Measurements from ENCODE around the gene SLC22A2. TPM values are rescaled to one million over a fixed set of nuclear protein-coding genes. Genes with fewer than 3 reads are reported as not detected.

The SLC22A2 gene
- total and polyA plus RNA-seq, 2 of the 13 experiments (the other 11 are each of a cell fraction or from before 2014, with no cell fraction given), result not detected

DNA sequence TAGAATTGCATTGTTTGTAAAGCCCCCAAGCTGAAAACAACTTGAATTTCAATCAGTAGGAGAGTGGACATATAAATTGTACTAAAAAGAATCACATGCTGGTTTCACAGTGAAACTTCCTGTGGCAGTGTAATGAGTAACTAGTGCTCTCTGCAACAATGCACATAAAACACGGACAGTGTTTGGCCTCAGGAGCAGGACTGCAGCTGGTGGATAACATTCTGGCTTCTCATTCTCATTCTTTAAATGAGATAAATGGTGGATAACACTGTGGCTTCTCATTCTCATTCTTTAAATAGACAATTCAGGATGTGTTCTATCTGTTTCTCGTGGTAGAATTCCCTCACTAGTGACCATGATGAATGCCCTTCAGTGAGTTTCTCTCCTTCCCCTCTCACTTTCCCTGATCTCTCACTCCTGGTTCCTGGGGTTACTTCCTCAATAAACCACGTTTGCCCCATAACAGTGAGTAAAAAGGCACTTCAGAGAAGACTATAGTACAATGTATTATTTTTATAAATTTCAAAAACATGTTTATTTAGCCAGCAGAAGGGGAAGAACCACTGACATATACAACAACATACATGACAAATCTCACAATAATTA lies 59.9 kb downstream of the SLC22A2 start:
- H3K4me2 ChIP-seq (ENCODE audit: low read depth, low read length), result peak overlapping the region; percentile 63
- H2AFZ ChIP-seq (ENCODE audit: low read length), result peak overlapping the region; percentile 82
- peak; percentile 14 for DNase-seq (ENCODE audit: low spot score)
- no peak for TF ChIP-seq REPIN1 (CRISPR knock-in tag; IDR thresholded peaks at IDR 0.05; ENCODE audit: borderline replicate concordance, low read depth)
- TF ChIP-seq, protein P1, sequence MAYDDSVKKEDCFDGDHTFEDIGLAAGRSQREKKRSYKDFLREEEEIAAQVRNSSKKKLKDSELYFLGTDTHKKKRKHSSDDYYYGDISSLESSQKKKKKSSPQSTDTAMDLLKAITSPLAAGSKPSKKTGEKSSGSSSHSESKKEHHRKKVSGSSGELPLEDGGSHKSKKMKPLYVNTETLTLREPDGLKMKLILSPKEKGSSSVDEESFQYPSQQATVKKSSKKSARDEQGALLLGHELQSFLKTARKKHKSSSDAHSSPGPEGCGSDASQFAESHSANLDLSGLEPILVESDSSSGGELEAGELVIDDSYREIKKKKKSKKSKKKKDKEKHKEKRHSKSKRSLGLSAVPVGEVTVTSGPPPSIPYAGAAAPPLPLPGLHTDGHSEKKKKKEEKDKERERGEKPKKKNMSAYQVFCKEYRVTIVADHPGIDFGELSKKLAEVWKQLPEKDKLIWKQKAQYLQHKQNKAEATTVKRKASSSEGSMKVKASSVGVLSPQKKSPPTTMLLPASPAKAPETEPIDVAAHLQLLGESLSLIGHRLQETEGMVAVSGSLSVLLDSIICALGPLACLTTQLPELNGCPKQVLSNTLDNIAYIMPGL (CRISPR knock-in tag; IDR thresholded peaks at IDR 0.05; ENCODE audit: borderline replicate concordance in 1 of 2, low read depth in 1 of 2), result no peak
- TF ChIP-seq, protein P2, sequence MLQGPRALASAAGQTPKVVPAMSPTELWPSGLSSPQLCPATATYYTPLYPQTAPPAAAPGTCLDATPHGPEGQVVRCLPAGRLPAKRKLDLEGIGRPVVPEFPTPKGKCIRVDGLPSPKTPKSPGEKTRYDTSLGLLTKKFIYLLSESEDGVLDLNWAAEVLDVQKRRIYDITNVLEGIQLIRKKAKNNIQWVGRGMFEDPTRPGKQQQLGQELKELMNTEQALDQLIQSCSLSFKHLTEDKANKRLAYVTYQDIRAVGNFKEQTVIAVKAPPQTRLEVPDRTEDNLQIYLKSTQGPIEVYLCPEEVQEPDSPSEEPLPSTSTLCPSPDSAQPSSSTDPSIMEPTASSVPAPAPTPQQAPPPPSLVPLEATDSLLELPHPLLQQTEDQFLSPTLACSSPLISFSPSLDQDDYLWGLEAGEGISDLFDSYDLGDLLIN (CRISPR knock-in tag; IDR thresholded peaks at IDR 0.05; ENCODE audit: borderline replicate concordance), result no peak
- TF ChIP-seq ZFP36 (IDR thresholded peaks at IDR 0.05; ENCODE audit: borderline replicate concordance, low read depth, low read length, partially characterized antibody), result no peak
- TF ChIP-seq, protein P3, sequence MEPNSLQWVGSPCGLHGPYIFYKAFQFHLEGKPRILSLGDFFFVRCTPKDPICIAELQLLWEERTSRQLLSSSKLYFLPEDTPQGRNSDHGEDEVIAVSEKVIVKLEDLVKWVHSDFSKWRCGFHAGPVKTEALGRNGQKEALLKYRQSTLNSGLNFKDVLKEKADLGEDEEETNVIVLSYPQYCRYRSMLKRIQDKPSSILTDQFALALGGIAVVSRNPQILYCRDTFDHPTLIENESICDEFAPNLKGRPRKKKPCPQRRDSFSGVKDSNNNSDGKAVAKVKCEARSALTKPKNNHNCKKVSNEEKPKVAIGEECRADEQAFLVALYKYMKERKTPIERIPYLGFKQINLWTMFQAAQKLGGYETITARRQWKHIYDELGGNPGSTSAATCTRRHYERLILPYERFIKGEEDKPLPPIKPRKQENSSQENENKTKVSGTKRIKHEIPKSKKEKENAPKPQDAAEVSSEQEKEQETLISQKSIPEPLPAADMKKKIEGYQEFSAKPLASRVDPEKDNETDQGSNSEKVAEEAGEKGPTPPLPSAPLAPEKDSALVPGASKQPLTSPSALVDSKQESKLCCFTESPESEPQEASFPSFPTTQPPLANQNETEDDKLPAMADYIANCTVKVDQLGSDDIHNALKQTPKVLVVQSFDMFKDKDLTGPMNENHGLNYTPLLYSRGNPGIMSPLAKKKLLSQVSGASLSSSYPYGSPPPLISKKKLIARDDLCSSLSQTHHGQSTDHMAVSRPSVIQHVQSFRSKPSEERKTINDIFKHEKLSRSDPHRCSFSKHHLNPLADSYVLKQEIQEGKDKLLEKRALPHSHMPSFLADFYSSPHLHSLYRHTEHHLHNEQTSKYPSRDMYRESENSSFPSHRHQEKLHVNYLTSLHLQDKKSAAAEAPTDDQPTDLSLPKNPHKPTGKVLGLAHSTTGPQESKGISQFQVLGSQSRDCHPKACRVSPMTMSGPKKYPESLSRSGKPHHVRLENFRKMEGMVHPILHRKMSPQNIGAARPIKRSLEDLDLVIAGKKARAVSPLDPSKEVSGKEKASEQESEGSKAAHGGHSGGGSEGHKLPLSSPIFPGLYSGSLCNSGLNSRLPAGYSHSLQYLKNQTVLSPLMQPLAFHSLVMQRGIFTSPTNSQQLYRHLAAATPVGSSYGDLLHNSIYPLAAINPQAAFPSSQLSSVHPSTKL (CRISPR knock-in tag; IDR thresholded peaks at IDR 0.05), result peak; percentile 26; the same call in 1 of the 2 replicates
- TF ChIP-seq SMC3 (IDR thresholded peaks at IDR 0.05; ENCODE audit: low read length), result 0 out of 2 replicates have a peak, but pooled peaks have one; percentile 3
- no peak for TF ChIP-seq ZNF496 (CRISPR knock-in tag; IDR thresholded peaks at IDR 0.05; ENCODE audit: insufficient replicate concordance)
- TF ChIP-seq NFYC (CRISPR knock-in tag; IDR thresholded peaks at IDR 0.05), result no peak
- TF ChIP-seq ARNTL (CRISPR knock-in tag; IDR thresholded peaks at IDR 0.05), result no peak
- no peak for TF ChIP-seq ISL2 (CRISPR knock-in tag; IDR thresholded peaks at IDR 0.05)
- TF ChIP-seq ETV6 (CRISPR knock-in tag; conservative IDR thresholded peaks at IDR 0.05), result no peak
- no peak for TF ChIP-seq HDAC1 (CRISPR knock-in tag; IDR thresholded peaks at IDR 0.05)
- no peak for TF ChIP-seq ZNF17 (CRISPR knock-in tag; IDR thresholded peaks at IDR 0.05)
- no peak for TF ChIP-seq ZC3H4 (CRISPR knock-in tag; IDR thresholded peaks at IDR 0.05; ENCODE audit: borderline replicate concordance)
- TF ChIP-seq, protein P4, sequence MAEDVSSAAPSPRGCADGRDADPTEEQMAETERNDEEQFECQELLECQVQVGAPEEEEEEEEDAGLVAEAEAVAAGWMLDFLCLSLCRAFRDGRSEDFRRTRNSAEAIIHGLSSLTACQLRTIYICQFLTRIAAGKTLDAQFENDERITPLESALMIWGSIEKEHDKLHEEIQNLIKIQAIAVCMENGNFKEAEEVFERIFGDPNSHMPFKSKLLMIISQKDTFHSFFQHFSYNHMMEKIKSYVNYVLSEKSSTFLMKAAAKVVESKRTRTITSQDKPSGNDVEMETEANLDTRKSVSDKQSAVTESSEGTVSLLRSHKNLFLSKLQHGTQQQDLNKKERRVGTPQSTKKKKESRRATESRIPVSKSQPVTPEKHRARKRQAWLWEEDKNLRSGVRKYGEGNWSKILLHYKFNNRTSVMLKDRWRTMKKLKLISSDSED (CRISPR knock-in tag; IDR thresholded peaks at IDR 0.05), result no peak

More for the DNA sequence above, 59.9 kb downstream of the SLC22A2 start:
- WGBS (ENCODE audit: low lambda C conversion rate), result under 1% methylated on average over 3 of the region's 3 CpGs
- Histone ChIP-seq H3K27me3 (ENCODE audit: control insufficient read depth in 1 of 2, insufficient read depth in 2 of 2, low read length in 2 of 2) (peaks cover 0 to 4% of the 10 kb centered on the region in 2 experiments; a peak in 1 of 5 replicates), H4K20me1 (ENCODE audit: insufficient read depth, low read length) (no peaks in the 10 kb centered on the region), H3K27ac (ENCODE audit: extremely low read length, insufficient read depth, low read length) (no peak overlapping the region), H3K9me3 (ENCODE audit: low read length) (peaks cover 19% of the 10 kb centered on the region), H3K9ac (ENCODE audit: insufficient read depth, low read depth, low read length) (no peak overlapping the region), H3K79me2 (ENCODE audit: insufficient read depth, low read length) (no peaks in the 10 kb centered on the region), H3K4me1 (ENCODE audit: insufficient read depth, low read length) (peaks cover 10% of the 10 kb centered on the region), H3K4me3 (replicated peaks in 1 of 3; ENCODE audit: insufficient read depth in 1 of 3, low read depth in 2 of 3, low read length in 3 of 3) (peak overlapping the region in 2 of 3 experiments; percentile 32 to 33; a peak in 4 of 6 replicates), H3K36me3 (replicated peaks in 1 of 2; ENCODE audit: control insufficient read depth in 1 of 2, insufficient read depth in 2 of 2, low read length in 2 of 2) (no peaks in the 10 kb centered on the region)
- ChIA-PET CTCF (ENCODE audit: low intra/inter-chr PET ratio, low total read pairs) (no interaction called here), POLR2A (no interaction called here)
- intact Hi-C loops (cut with micrococcal nuclease; ENCODE audit: unreplicated experiment) (no loop called here), in situ Hi-C loops (cut with HindIII; ENCODE audit: extremely low pct_ligation_motif_present, low pct_unique_long_range_greater_than_20kb) (no loop called here)
- FAIRE-seq (peak; percentile 63), ATAC-seq (peak; percentile 99)
- no TSS peak for BruUV-seq (replicated peaks)

Measured in HepG2 (cell line).